Calu3 (cell line): ENCODE data around the gene PDZD2. TPM values are rescaled to one million over a fixed set of nuclear protein-coding genes. Genes with fewer than 3 reads are reported as not detected.

Experiments used
- BruUV-seq: library from RNA; stranded (reverse); fragments of 400-500 nt; replicated peaks from 2 replicates; lab custom pipeline; 2021; lab: Mats Ljungman, UMichigan
- CTCF ChIA-PET: fragments of 300-600 bp; sonication (Branson Sonifier 250); formaldehyde crosslinking; loops from one replicate; lab custom pipeline; 2022; ENCODE audit warnings: antibody characterized with exemption; lab: Charles Lee
- DNase-seq: peaks from one replicate; pipeline ENCODE4 v3.0.0; 2022
- H3K27ac Mint-ChIP-seq: one replicate; pipeline ENCODE4 v1.8.0; 2022; ENCODE audit warnings: mixed read lengths; ENCODE audit not compliant: unreplicated experiment
- H3K27me3 Mint-ChIP-seq: one replicate; pipeline ENCODE4 v1.8.0; 2022; ENCODE audit warnings: mixed read lengths; ENCODE audit not compliant: unreplicated experiment
- H3K36me3 Mint-ChIP-seq: one replicate; pipeline ENCODE4 v1.8.0; 2022; ENCODE audit warnings: mild to moderate bottlenecking, moderate library complexity, mixed read lengths; ENCODE audit not compliant: insufficient read depth, unreplicated experiment
- H3K4me1 Mint-ChIP-seq: one replicate; pipeline ENCODE4 v1.8.0; 2022; ENCODE audit warnings: mild to moderate bottlenecking, low read depth, mixed read lengths; ENCODE audit not compliant: unreplicated experiment
- H3K4me3 Mint-ChIP-seq: one replicate; pipeline ENCODE4 v1.8.0; 2022; ENCODE audit warnings: mild to moderate bottlenecking, low read depth, moderate library complexity, mixed read lengths; ENCODE audit not compliant: unreplicated experiment
- H3K9me3 Mint-ChIP-seq: one replicate; pipeline ENCODE4 v1.8.0; 2022; ENCODE audit warnings: low read depth, mixed read lengths; ENCODE audit not compliant: unreplicated experiment
- CTCF ChIP-seq: fragments of 200-600 bp; IDR thresholded peaks from one replicate; pipeline ENCODE4 v1.8.0; 2022; ENCODE audit warnings: antibody characterized with exemption; ENCODE audit not compliant: unreplicated experiment
- intact Hi-C: fragments of 100-400 bp; cut with micrococcal nuclease; formaldehyde crosslinking; loops from one replicate; pipeline ENCODE4 v1.10.0; 2022; ENCODE audit not compliant: unreplicated experiment
- total RNA-seq: library from RNA; stranded (reverse); gene quantifications from 2 replicates; pipeline ENCODE4 v1.2.3, GENCODE V29; 2022

PDZD2 gene
- total RNA-seq, 1 experiment from 2014 or later, result 0.97 TPM

DNA sequence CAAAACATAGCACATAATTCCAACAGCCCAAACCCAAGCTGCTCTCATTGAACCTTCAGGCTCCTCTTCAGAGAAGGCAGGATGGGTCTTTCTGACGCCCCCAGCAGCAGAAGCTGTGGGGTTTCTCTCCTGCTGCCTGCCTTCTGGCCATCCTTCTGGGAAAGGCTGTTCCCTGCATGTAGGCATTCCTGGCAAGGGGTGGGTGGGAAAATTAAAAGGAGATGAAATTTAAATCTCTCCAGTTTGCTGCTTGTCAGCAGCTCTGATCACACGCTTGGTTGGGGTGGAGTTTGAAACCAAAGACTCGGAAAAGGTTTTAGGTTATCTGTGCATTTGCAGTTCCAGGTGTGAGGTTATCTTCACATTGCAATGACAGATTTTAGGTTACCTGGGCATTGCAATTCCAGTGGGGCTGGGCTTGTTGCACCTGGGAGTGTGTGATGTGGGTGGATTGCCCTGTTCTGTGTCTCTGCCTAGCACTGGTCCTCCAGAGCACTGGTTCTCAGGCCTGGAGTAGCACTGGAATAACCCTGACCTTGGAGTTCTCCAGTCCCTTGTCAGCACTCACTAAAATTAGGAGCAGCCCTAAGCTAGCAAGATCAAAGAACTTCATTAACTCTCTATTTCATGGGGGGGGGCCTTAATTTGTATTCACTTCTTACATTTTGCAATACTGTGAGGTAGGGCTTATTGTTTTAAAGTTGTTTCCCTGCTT is 109.7 kb downstream of the PDZD2 start:
- Mint-ChIP-seq H3K4me3 (no peak overlapping the region), H3K27me3 (peaks cover 48% of the 10 kb centered on the region), H3K4me1 (no peaks in the 10 kb centered on the region), H3K9me3 (no peaks in the 10 kb centered on the region), H3K27ac (no peak overlapping the region), H3K36me3 (no peaks in the 10 kb centered on the region)
- DNase-seq, result no peak
- intact Hi-C loops, result no loop called here
- TF ChIP-seq CTCF, result no peak
- no TSS peak for BruUV-seq
- CTCF ChIA-PET, result interaction anchor here (0.7 kb wide), 1 partner anchor 163 kb away, joined by 4 read pairs; no protein-coding TSS in a partner anchor

DNA sequence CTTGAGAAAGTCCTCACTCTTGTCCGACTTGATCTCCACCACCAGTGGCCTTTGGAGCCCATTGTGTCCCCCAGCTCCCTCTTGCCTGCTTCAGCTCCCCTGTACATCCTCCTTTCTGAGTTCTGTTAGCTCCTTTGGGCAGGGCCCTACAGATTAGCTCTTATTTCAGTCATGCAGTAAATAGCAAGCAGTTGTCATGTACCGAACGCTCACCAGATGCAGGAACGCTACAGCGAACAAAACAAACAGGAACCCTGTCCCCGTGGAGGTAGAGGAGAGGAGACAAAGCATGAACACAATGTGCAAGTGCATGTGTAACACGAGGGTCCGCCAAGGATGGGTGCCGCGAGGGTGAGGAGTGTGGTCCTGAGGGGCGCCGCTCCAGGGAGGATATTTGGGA is 111.3 kb downstream of the PDZD2 start:
- intact Hi-C loops, result no loop called here
- H3K4me1 Mint-ChIP-seq, result no peaks in the 10 kb centered on the region
- no peak for DNase-seq
- BruUV-seq, result no TSS peak
- H3K36me3 Mint-ChIP-seq, result no peaks in the 10 kb centered on the region
- no peak for TF ChIP-seq CTCF
- CTCF ChIA-PET, result no interaction called here
- H3K27ac Mint-ChIP-seq, result no peak overlapping the region
- no peak overlapping the region for H3K4me3 Mint-ChIP-seq
- H3K27me3 Mint-ChIP-seq, result peaks cover 50% of the 10 kb centered on the region
- H3K9me3 Mint-ChIP-seq, result no peaks in the 10 kb centered on the region

GRCh38 chr5:31751610-31752009 is 112.7 kb downstream of the PDZD2 start:
- DNase-seq, result no peak
- no peak for TF ChIP-seq CTCF
- Mint-ChIP-seq H3K9me3 (no peaks in the 10 kb centered on the region), H3K4me3 (no peak overlapping the region), H3K4me1 (no peaks in the 10 kb centered on the region), H3K27ac (no peak overlapping the region), H3K27me3 (peaks cover 50% of the 10 kb centered on the region), H3K36me3 (no peaks in the 10 kb centered on the region)
- intact Hi-C loops, result no loop called here
- CTCF ChIA-PET, result no interaction called here
- BruUV-seq, result no TSS peak

DNA sequence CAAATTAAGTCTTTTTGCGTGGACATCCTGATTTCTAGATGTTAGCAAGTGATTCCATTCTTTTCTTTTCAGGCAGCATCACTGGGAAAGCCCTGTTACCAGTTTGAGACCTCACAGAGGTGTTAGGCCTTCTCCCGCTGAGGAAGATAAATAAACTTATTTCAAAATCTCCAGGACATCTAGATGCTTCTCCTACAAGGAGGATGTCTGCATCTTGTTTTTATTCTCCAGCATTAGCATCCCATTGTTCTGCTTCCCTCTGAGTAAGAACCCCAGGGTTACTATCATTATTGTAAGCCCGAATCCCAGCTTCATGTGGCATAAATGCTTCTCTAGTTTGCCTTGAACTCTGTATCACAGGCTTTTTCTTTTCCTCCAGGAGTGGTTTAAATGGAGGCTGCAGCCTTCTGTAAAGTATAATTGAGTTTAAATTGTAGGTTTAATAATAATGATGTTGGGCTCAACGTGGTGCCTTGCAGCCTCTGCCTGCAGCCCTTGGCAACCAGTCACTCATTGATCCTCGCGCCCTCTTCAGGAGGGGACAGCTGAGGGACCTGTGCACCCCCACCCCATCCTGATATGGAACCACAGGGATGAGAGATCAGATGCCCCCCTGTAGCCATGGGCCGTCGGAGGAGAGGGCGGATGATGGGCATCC is 114.9 kb downstream of the PDZD2 start:
- H3K4me1 Mint-ChIP-seq, result no peaks in the 10 kb centered on the region
- H3K4me3 Mint-ChIP-seq, result no peak overlapping the region
- H3K27me3 Mint-ChIP-seq, result peaks cover 51% of the 10 kb centered on the region
- H3K9me3 Mint-ChIP-seq, result no peaks in the 10 kb centered on the region
- H3K36me3 Mint-ChIP-seq, result no peaks in the 10 kb centered on the region
- no peak overlapping the region for H3K27ac Mint-ChIP-seq
- CTCF ChIA-PET, result no interaction called here
- no peak for TF ChIP-seq CTCF
- intact Hi-C loops, result no loop called here
- BruUV-seq, result no TSS peak
- no peak for DNase-seq
